Liver (tissue), 3 donors: ENCODE measurements around the gene IL1R2.

Source experiments
- CTCF ChIP-seq: fragments of 150-350 bp; IDR thresholded peaks from 2 replicates; pipeline ENCODE4 v1.5.1; 2017; ENCODE audit warnings: improper control_type of control experiment, low read depth, low read length; ENCODE audit not compliant: missing input control
- JUND ChIP-seq, 2 donors: IDR thresholded peaks; 2 replicates each; pipeline ENCODE4 v1.6.1; 2016; ENCODE audit warnings: antibody characterized with exemption in 2 of 2
- MAX ChIP-seq: IDR thresholded peaks from 2 replicates; pipeline ENCODE4 v1.6.1; 2016; ENCODE audit warnings: antibody characterized with exemption
- RAD21 ChIP-seq, 2 donors: IDR thresholded peaks; 2 replicates each; pipeline ENCODE4 v1.6.1; 2016; ENCODE audit warnings: antibody characterized with exemption in 2 of 2, mild to moderate bottlenecking in 2 of 2
- REST ChIP-seq: IDR thresholded peaks from 2 replicates; pipeline ENCODE4 v1.6.1; 2016; ENCODE audit warnings: antibody characterized with exemption, mild to moderate bottlenecking
- SP1 ChIP-seq: IDR thresholded peaks from 2 replicates; pipeline ENCODE4 v1.6.1; 2018; ENCODE audit warnings: antibody characterized with exemption, mild to moderate bottlenecking
- TAF1 ChIP-seq: conservative IDR thresholded peaks from 2 replicates; pipeline ENCODE4 v1.6.1; 2016; ENCODE audit warnings: antibody characterized with exemption, mild to moderate bottlenecking
- donor health status: healthy.
- donor health status: healthy.

GRCh38 chr2:102001767-102002142, 10.0 kb downstream of the IL1R2 start:
- TF ChIP-seq MAX (no peak), CTCF (no peak), REST (no peak), RAD21 (IDR thresholded peaks at IDR 0.05) (no peak), TAF1 (no peak), SP1 (no peak), JUND (IDR thresholded peaks at IDR 0.05) (no peak)
